K562 (cell line): Measurements from ENCODE around the gene ZFYVE28. TPM values are rescaled to one million over a fixed set of nuclear protein-coding genes. Genes with fewer than 3 reads are reported as not detected.
A peak's percentile ranks its signal among the peaks of the same experiment; 100 is the strongest.

Experiments used
- ATAC-seq: fragments of 200-7000 bp; cut with Tn5 transposase; 3 replicates; pipeline ENCODE4 v1.9.1; 2020; ENCODE audit warnings: moderate library complexity
- BruUV-seq: library from RNA; stranded (reverse); fragments of 400-500 nt; replicated peaks from 2 replicates; lab custom pipeline; 2021; lab: Mats Ljungman, UMichigan
- CTCF ChIA-PET: fragments of 300-600 bp; formaldehyde crosslinking; extraction: SDS; loops from one replicate; lab custom pipeline; 2021; ENCODE audit warnings: low intra/inter-chr PET ratio; lab: Yijun Ruan, JAX
- POLR2A ChIA-PET: fragments of 300-600, 350-650 bp; sonication (Branson Sonifier 250); formaldehyde crosslinking; extraction: SDS; loops from one replicate; lab custom pipeline; 2021; ENCODE audit warnings: antibody characterized with exemption, inconsistent platforms; lab: Yijun Ruan, JAX
- DNase-seq, 4 experiments: peaks; one replicate each; pipeline versions ENCODE4 v3.0.0 to v3.0.0-alpha.2; 2011 to 2018; ENCODE audit warnings: low spot score in 3 of 4, mixed read lengths in 3 of 4; ENCODE audit errors: extremely low read depth in 1 of 4
- FAIRE-seq: peaks from 2 replicates; lab custom pipeline; 2011; peaks lifted over from hg19 to GRCh38; lab: Jason Lieb, UNC
- H2AFZ ChIP-seq: 2 replicates; pipeline ENCODE4 v1.6.0; 2011; ENCODE audit warnings: low read depth, low read length, control low read depth, inconsistent platforms
- H3K27ac ChIP-seq: fragments of 200-600 bp; 3 replicates; pipeline ENCODE4 v1.8.0; 2011; ENCODE audit warnings: low read depth, mild to moderate bottlenecking, control low read depth, inconsistent platforms, low read length, moderate library complexity, mixed read lengths; ENCODE audit errors: extremely low read depth
- H3K27me3 ChIP-seq, 2 experiments: fragments of 300-600 bp in 1 of 2; 2 replicates in 1 of 2; 3 replicates in 1 of 2; pipeline versions ENCODE4 v1.6.0 to v1.8.0; 2011; ENCODE audit warnings: inconsistent platforms in 2 of 2, low read length in 2 of 2, mild to moderate bottlenecking in 1 of 2, mixed read lengths in 1 of 2, moderate library complexity in 1 of 2; ENCODE audit not compliant: control insufficient read depth in 2 of 2, insufficient read depth in 2 of 2
- H3K36me3 ChIP-seq: fragments of 300-600 bp; 3 replicates; pipeline ENCODE4 v1.8.0; 2011; ENCODE audit warnings: mild to moderate bottlenecking, low read length, inconsistent platforms; ENCODE audit not compliant: control insufficient read depth, insufficient read depth
- H3K4me1 ChIP-seq, 2 experiments: fragments of 200-600 bp in 1 of 2; replicated peaks in 1 of 2; 2 replicates in 1 of 2; 3 replicates in 1 of 2; pipeline versions ENCODE4 v1.5.1 to v1.8.0; 2011; ENCODE audit warnings: inconsistent platforms in 2 of 2, low read length in 2 of 2, mild to moderate bottlenecking in 1 of 2, mixed read lengths in 1 of 2, moderate library complexity in 1 of 2; ENCODE audit not compliant: control insufficient read depth in 2 of 2, insufficient read depth in 2 of 2
- H3K4me2 ChIP-seq: 2 replicates; pipeline ENCODE4 v1.6.1; 2011; ENCODE audit warnings: low read length, control low read depth, inconsistent platforms, mixed read lengths; ENCODE audit not compliant: insufficient read depth
- H3K4me3 ChIP-seq: fragments of 200-600 bp; sonication (generic), shearing (Covaris generic); 2 replicates; pipeline ENCODE4 v1.5.1; 2016; ENCODE audit warnings: control low read depth, inconsistent platforms
- H3K79me2 ChIP-seq: fragments of 200-600 bp; 3 replicates; pipeline ENCODE4 v1.8.0; 2011; ENCODE audit warnings: low read length, inconsistent platforms; ENCODE audit not compliant: control insufficient read depth, insufficient read depth
- H3K9ac ChIP-seq, 2 experiments: 2 replicates each; pipeline versions ENCODE4 v1.6.0 to v1.6.1; 2011; ENCODE audit warnings: low read depth in 2 of 2, low read length in 2 of 2, control low read depth in 1 of 2, inconsistent platforms in 1 of 2, mild to moderate bottlenecking in 1 of 2, mixed read lengths in 1 of 2; ENCODE audit not compliant: insufficient read depth in 1 of 2
- H3K9me1 ChIP-seq: one replicate; pipeline ENCODE4 v1.6.0; 2011; ENCODE audit warnings: inconsistent platforms, mild to moderate bottlenecking, low read length, moderate library complexity; ENCODE audit not compliant: control insufficient read depth, insufficient read depth
- H3K9me3 ChIP-seq: replicated peaks from 2 replicates; pipeline ENCODE4 v1.5.1; 2011; ENCODE audit warnings: low read depth, low read length, inconsistent platforms; ENCODE audit not compliant: control insufficient read depth, insufficient read depth
- H4K20me1 ChIP-seq: replicated peaks from 2 replicates; pipeline ENCODE4 v1.6.1; 2011; ENCODE audit warnings: low read length, inconsistent platforms, mixed read lengths; ENCODE audit not compliant: control insufficient read depth, insufficient read depth
- ARID1B ChIP-seq: fragments of 450-650 bp; IDR thresholded peaks from 2 replicates; pipeline ENCODE4 v1.6.1; 2016; ENCODE audit warnings: antibody characterized with exemption, mild to moderate bottlenecking, inconsistent platforms
- CTBP1 ChIP-seq: fragments of 450-650 bp; IDR thresholded peaks from 2 replicates; pipeline ENCODE4 v1.6.1; 2016; ENCODE audit warnings: borderline replicate concordance
- PCBP1 ChIP-seq: fragments of 200-400 bp; formaldehyde crosslinking; IDR thresholded peaks from 2 replicates; pipeline ENCODE4 v1.6.1; 2018; ENCODE audit warnings: mild to moderate bottlenecking, low read depth, low read length; ENCODE audit not compliant: poor library complexity, severe bottlenecking
- PHB ChIP-seq: fragments of 250-450 bp; sonication (Bioruptor Pico); IDR thresholded peaks from 2 replicates; pipeline ENCODE4 v1.5.0; 2021
- POLR2B ChIP-seq: fragments of 450-650 bp; IDR thresholded peaks from 2 replicates; pipeline ENCODE4 v1.6.1; 2018; ENCODE audit warnings: low read depth; ENCODE audit not compliant: partially characterized antibody
- RAD51 ChIP-seq: fragments of 450-650 bp; IDR thresholded peaks from 2 replicates; pipeline ENCODE4 v1.7.1; 2016; ENCODE audit warnings: low read depth, mild to moderate bottlenecking, borderline replicate concordance
- RBM39 ChIP-seq: fragments of 200-400 bp; formaldehyde crosslinking; optimal IDR thresholded peaks from 2 replicates; pipeline ENCODE3; 2018; ENCODE audit warnings: low read depth, low read length
- U2AF1 ChIP-seq: fragments of 200-400 bp; formaldehyde crosslinking; optimal IDR thresholded peaks from 2 replicates; pipeline ENCODE3; 2017; ENCODE audit warnings: mild to moderate bottlenecking, low read depth, low read length, moderate library complexity
- ZBTB17 ChIP-seq: fragments of 450-650 bp; formaldehyde crosslinking; IDR thresholded peaks from 2 replicates; pipeline ENCODE4 v1.4.0; 2020; ENCODE audit warnings: mild to moderate bottlenecking
- ZNF766 ChIP-seq: fragments of 200-800 bp; sonication (Bioruptor generic); conservative IDR thresholded peaks from 2 replicates; pipeline ENCODE4 v1.6.1; 2016; ENCODE audit warnings: missing genetic modification characterization, missing compliant biosample characterization
- WGBS: fragments of 100-300 bp; shearing (Covaris generic); methylation state at CpG from one replicate; pipeline ENCODE4 v1.1.6; 2016; ENCODE audit warnings: low coverage, mixed read lengths; ENCODE audit not compliant: insufficient coverage; ENCODE audit errors: missing lambda C conversion rate; 5-methylcytosine and 5-hydroxymethylcytosine counted together
- in situ Hi-C: fragments of 300-500 bp; cut with MboI; formaldehyde crosslinking; loops from 4 replicates; pipeline ENCODE4 v1.15.0; 2018; ENCODE audit warnings: inconsistent platforms, mixed read lengths
- intact Hi-C: fragments of 100-400 bp; cut with micrococcal nuclease; formaldehyde crosslinking; loops from 2 replicates; pipeline ENCODE4 v1.14.2; 2022
- polyA plus RNA-seq, 8 experiments: library from polyadenylated mRNA; depleted of rRNA in 4 of 8; stranded (reverse) in 5 of 8; unstranded in 3 of 8; fragments of >200 nt; fragmentation: Nextera tagmentation in 2 of 8; fragmentation: Illumina TruSeq in 1 of 8; extraction: Ambion mirVana in 2 of 8; extraction: Trizol in 1 of 8; gene quantifications; 2 replicates each; pipeline versions ENCODE4 v1.2.1 to v1.2.3, GENCODE V29; 2011 to 2014; ENCODE audit warnings: inconsistent platforms in 1 of 8, missing spikeins in 1 of 8
- total RNA-seq, 7 experiments: library from RNA; depleted of rRNA in 6 of 7; stranded (reverse); fragments of >200 nt in 6 of 7; fragmentation: Illumina TruSeq in 2 of 7; extraction: Trizol in 2 of 7; gene quantifications; 2 replicates each; pipeline versions ENCODE4 v1.2.1 to v1.2.3, GENCODE V29; 2011 to 2021; ENCODE audit warnings: low replicate concordance in 1 of 7
- TF ChIP-seq, protein P1 (sequence below): sonication (generic); formaldehyde crosslinking; IDR thresholded peaks from 2 replicates; pipeline ENCODE4 v1.8.0; 2023; ENCODE audit warnings: missing genetic modification reagents, mild to moderate bottlenecking, borderline replicate concordance
- TF ChIP-seq, protein P2 (sequence below): sonication (generic); formaldehyde crosslinking; IDR thresholded peaks from 2 replicates; pipeline ENCODE4 v1.8.0; 2023; ENCODE audit warnings: mild to moderate bottlenecking, missing genetic modification reagents

ZFYVE28 gene
- total and polyA plus RNA-seq, 9 of the 15 experiments (the other 6 are each of a cell fraction or from before 2014, with no cell fraction given): 1.3 to 24.8 (median 8.9) TPM

GRCh38 chr4:2286904-2287593, 131.4 kb downstream of the ZFYVE28 start:
- Histone ChIP-seq H2AFZ (no peak overlapping the region), H3K27ac (no peak overlapping the region), H3K36me3 (no peaks in the 10 kb centered on the region), H3K4me2 (no peak overlapping the region), H3K9me1 (peaks cover 2% of the 10 kb centered on the region), H3K27me3 (no peaks in the 10 kb centered on the region), H3K79me2 (no peaks in the 10 kb centered on the region), H3K4me1 (peaks cover 0 to 46% of the 10 kb centered on the region in 2 experiments; a peak in 2 of 5 replicates), H3K4me3 (no peak overlapping the region), H3K9me3 (no peaks in the 10 kb centered on the region), H3K9ac (peak overlapping the region in 1 of 2 experiments; percentile 20; a peak in 1 of 4 replicates), H4K20me1 (no peaks in the 10 kb centered on the region)
- CTCF ChIA-PET: no interaction called here
- ATAC-seq (no peak), FAIRE-seq (no peak), DNase-seq (no peak)
- in situ Hi-C loops: no loop called here
- POLR2A ChIA-PET: interaction anchor here (0.6 to 0.7 kb wide), 2 partner anchors 14 to 447 kb away, joined by 3 to 4 read pairs; no protein-coding TSS in a partner anchor
- BruUV-seq: no TSS peak
- intact Hi-C loops: no loop called here
- WGBS: 61% methylated on average over 19 of the region's 19 CpGs
- no peak for TF ChIP-seq U2AF1
- no peak for TF ChIP-seq RAD51
- TF ChIP-seq, protein P1, sequence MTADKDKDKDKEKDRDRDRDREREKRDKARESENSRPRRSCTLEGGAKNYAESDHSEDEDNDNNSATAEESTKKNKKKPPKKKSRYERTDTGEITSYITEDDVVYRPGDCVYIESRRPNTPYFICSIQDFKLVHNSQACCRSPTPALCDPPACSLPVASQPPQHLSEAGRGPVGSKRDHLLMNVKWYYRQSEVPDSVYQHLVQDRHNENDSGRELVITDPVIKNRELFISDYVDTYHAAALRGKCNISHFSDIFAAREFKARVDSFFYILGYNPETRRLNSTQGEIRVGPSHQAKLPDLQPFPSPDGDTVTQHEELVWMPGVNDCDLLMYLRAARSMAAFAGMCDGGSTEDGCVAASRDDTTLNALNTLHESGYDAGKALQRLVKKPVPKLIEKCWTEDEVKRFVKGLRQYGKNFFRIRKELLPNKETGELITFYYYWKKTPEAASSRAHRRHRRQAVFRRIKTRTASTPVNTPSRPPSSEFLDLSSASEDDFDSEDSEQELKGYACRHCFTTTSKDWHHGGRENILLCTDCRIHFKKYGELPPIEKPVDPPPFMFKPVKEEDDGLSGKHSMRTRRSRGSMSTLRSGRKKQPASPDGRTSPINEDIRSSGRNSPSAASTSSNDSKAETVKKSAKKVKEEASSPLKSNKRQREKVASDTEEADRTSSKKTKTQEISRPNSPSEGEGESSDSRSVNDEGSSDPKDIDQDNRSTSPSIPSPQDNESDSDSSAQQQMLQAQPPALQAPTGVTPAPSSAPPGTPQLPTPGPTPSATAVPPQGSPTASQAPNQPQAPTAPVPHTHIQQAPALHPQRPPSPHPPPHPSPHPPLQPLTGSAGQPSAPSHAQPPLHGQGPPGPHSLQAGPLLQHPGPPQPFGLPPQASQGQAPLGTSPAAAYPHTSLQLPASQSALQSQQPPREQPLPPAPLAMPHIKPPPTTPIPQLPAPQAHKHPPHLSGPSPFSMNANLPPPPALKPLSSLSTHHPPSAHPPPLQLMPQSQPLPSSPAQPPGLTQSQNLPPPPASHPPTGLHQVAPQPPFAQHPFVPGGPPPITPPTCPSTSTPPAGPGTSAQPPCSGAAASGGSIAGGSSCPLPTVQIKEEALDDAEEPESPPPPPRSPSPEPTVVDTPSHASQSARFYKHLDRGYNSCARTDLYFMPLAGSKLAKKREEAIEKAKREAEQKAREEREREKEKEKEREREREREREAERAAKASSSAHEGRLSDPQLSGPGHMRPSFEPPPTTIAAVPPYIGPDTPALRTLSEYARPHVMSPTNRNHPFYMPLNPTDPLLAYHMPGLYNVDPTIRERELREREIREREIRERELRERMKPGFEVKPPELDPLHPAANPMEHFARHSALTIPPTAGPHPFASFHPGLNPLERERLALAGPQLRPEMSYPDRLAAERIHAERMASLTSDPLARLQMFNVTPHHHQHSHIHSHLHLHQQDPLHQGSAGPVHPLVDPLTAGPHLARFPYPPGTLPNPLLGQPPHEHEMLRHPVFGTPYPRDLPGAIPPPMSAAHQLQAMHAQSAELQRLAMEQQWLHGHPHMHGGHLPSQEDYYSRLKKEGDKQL (CRISPR knock-in tag): no peak
- TF ChIP-seq ZBTB17: no peak
- TF ChIP-seq, protein P2, sequence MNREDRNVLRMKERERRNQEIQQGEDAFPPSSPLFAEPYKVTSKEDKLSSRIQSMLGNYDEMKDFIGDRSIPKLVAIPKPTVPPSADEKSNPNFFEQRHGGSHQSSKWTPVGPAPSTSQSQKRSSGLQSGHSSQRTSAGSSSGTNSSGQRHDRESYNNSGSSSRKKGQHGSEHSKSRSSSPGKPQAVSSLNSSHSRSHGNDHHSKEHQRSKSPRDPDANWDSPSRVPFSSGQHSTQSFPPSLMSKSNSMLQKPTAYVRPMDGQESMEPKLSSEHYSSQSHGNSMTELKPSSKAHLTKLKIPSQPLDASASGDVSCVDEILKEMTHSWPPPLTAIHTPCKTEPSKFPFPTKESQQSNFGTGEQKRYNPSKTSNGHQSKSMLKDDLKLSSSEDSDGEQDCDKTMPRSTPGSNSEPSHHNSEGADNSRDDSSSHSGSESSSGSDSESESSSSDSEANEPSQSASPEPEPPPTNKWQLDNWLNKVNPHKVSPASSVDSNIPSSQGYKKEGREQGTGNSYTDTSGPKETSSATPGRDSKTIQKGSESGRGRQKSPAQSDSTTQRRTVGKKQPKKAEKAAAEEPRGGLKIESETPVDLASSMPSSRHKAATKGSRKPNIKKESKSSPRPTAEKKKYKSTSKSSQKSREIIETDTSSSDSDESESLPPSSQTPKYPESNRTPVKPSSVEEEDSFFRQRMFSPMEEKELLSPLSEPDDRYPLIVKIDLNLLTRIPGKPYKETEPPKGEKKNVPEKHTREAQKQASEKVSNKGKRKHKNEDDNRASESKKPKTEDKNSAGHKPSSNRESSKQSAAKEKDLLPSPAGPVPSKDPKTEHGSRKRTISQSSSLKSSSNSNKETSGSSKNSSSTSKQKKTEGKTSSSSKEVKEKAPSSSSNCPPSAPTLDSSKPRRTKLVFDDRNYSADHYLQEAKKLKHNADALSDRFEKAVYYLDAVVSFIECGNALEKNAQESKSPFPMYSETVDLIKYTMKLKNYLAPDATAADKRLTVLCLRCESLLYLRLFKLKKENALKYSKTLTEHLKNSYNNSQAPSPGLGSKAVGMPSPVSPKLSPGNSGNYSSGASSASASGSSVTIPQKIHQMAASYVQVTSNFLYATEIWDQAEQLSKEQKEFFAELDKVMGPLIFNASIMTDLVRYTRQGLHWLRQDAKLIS (CRISPR knock-in tag): no peak
- no peak for TF ChIP-seq RBM39
- TF ChIP-seq ARID1B: no peak
- no peak for TF ChIP-seq CTBP1
- no peak for TF ChIP-seq ZNF766 (CRISPR knock-in tag)
- TF ChIP-seq PHB (CRISPR knock-in tag): no peak
- no peak for TF ChIP-seq POLR2B
- TF ChIP-seq PCBP1: no peak
